HG03097 (cell line): Measurements from ENCODE around the gene CISD2.
"Not testable (repeated sequence)": the region's sequence is repeated elsewhere in the genome, so short reads cannot be mapped to it uniquely, and the experiment has no call there.

Experiments
- ATAC-seq: cut with Tn5 transposase; IDR thresholded peaks from one replicate; pipeline ENCODE4 v1.9.1; 2021; ENCODE audit not compliant: unreplicated experiment, low FRiP score

CISD2 gene

GRCh38 chr4:102901804-102902203 lies 33.0 kb downstream of the CISD2 start:
- ATAC-seq, result no peak

DNA sequence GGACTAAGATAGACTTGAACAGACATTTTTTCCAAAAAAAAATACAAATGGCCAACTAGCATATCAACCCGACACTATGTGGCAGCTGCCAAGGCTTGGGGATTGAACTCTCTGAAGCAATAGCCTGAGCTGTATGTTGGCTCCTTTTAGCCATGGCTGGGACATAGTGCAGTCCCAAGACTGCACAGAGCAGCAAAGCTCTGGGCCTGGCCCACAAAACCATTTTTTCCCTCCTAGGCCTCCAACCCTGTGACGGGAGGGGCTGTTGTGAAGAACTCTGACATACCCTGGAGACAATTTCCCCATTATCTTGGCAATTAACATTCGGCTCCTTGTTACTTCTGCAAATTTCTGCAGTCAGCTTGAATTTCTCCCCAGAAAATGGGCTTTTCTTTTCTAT lies 50.1 kb downstream of the CISD2 start:
- ATAC-seq, result no peak

DNA sequence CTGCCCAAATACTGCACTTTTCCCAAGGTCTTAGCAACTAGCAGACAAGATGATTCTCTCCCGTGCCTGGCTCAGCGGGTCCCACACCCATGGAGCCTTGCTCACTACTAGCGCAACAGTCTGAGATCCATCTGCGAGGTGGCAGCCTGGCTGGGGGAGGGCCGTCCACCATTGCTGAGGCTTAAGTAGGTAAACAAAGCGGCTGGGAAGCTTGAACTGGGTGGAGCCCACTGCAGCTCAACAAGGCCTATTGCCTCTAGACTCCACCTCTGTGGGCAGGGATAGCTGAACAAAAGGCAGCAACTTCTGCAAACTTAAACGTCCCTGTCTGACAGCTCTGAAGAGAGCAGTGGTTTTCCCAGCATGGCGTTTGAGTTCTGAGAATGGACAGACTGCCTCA lies 50.9 kb downstream of the CISD2 start:
- ATAC-seq, result not testable (repeated sequence)

DNA sequence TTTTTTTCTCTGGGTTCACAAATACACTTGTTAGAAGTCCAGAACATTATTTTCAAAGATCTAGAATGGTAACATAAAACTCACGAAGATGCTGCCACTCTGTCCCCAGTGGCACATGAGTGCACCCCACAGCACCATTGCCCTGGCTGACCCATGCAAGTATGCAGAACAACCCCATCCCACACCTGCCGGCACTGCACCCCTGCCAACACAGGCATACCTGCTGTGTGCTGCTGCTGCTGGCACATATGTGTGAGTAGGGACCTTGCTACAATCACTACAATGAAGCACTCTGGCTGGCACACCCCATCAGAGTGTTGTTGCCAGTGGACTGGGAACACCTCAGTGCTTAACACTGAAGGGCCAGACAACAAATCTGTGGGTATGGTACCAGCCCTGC lies 66.9 kb downstream of the CISD2 start:
- no peak for ATAC-seq

DNA sequence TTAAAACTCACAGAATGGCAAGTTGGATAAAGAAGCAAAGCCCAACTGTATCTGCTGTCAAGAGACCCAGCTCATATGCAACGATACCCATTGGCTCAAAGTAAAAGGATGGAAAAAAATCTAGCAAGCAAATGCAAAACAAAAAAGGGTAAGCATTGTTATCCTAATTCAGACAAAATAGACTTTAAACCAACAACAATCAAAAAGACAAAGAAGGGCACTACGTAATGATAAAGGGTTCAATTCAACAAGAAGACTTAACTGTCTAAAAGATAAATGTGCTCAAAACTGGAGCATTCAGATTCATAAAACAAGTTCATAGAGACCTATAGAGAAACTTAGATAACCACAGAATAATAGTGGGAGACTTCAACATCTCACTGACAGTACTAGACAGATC lies 69.3 kb downstream of the CISD2 start:
- ATAC-seq, result not testable (repeated sequence)
